Small intestine (tissue), 7 donors: ENCODE results near the gene RAI1. TPM values are rescaled to one million over a fixed set of nuclear protein-coding genes. Genes with fewer than 3 reads are reported as not detected.

ENCODE experiments used
- DNase-seq, 2 donors: peaks; one replicate each; pipeline versions ENCODE4 v3.0.0 to v3.0.0-alpha.2; 2013
- FAIRE-seq: peaks from 2 replicates; lab custom pipeline; 2012; peaks lifted over from hg19 to GRCh38; lab: Jason Lieb, UNC
- H3K27ac ChIP-seq, 3 donors: one replicate each; pipeline ENCODE4 v1.5.1; 2013; ENCODE audit warnings: low read length in 2 of 3, mild to moderate bottlenecking in 2 of 3, control low read depth in 1 of 3, inconsistent platforms in 1 of 3, low read depth in 1 of 3, moderate library complexity in 1 of 3
- H3K27me3 ChIP-seq, 3 donors: one replicate each; pipeline ENCODE4 v1.6.1; 2013; ENCODE audit warnings: low read length in 3 of 3, inconsistent platforms in 1 of 3; ENCODE audit not compliant: control insufficient read depth in 3 of 3, insufficient read depth in 3 of 3
- H3K36me3 ChIP-seq, 3 donors: one replicate each; pipeline ENCODE4 v1.6.1; 2013; ENCODE audit warnings: low read length in 3 of 3, inconsistent platforms in 1 of 3, low read depth in 1 of 3, mild to moderate bottlenecking in 1 of 3, moderate library complexity in 1 of 3; ENCODE audit not compliant: control insufficient read depth in 3 of 3, insufficient read depth in 2 of 3
- H3K4me1 ChIP-seq, 3 donors: one replicate each; pipeline ENCODE4 v1.6.1; 2013; ENCODE audit warnings: low read length in 2 of 3, inconsistent platforms in 1 of 3, low read depth in 1 of 3, mild to moderate bottlenecking in 1 of 3, moderate library complexity in 1 of 3; ENCODE audit not compliant: control insufficient read depth in 3 of 3, insufficient read depth in 2 of 3
- H3K4me3 ChIP-seq, 3 donors: one replicate each; pipeline ENCODE4 v1.5.1; 2013; ENCODE audit warnings: low read length in 3 of 3, control low read depth in 1 of 3, inconsistent platforms in 1 of 3, low read depth in 1 of 3, mild to moderate bottlenecking in 1 of 3, moderate library complexity in 1 of 3
- H3K9me3 ChIP-seq, 2 donors: one replicate each; pipeline ENCODE4 v1.6.1; 2013; ENCODE audit warnings: low read depth in 1 of 2, low read length in 1 of 2; ENCODE audit not compliant: control insufficient read depth in 2 of 2, insufficient read depth in 1 of 2
- WGBS, 3 donors: extraction: QIAGEN DNeasy Blood & Tissue Kit; methylation state at CpG; one replicate each; pipeline ENCODE4 v1.1.7; 2013; 5-methylcytosine and 5-hydroxymethylcytosine counted together
- polyA plus RNA-seq, 4 donors: library from polyadenylated mRNA; stranded (reverse) in 3 of 4; unstranded in 1 of 4; fragments of 200-250 nt in 3 of 4; fragments of 120-200 nt in 1 of 4; gene quantifications; one replicate each; pipeline versions ENCODE4 v1.2.1 to v1.2.3, GENCODE V29; 2013
- donor health status: healthy with polysubstance abuse.
- donor health status: control.
- donor health status: control.
- donor health status: Bipolar disorder and iron deficiency.
- donor health status: healthy.

Gene RAI1
- polyA plus RNA-seq, 4 donors: 2.4 to 20.7 (median 6.2) TPM

GRCh38 chr17:17823433-17824118 is 142.3 kb downstream of the RAI1 start:
- H3K4me1 ChIP-seq: peaks cover 10 to 70% (median 17%) of the 10 kb centered on the region in 3 donors
- FAIRE-seq: no peak
- peaks cover 4 to 69% (median 9%) of the 10 kb centered on the region in 3 donors for H3K36me3 ChIP-seq
- WGBS, 3 donors: 1 to 2% (median 2%) methylated on average over 41 to 69 of the region's 69 CpGs
- H3K27me3 ChIP-seq: no peaks in the 10 kb centered on the region
- H3K4me3 ChIP-seq: peak overlapping the region; percentile 36 to 69 (median 48)
- H3K9me3 ChIP-seq: no peaks in the 10 kb centered on the region
- DNase-seq: peak; percentile 91 to 93
- H3K27ac ChIP-seq: peak overlapping the region; percentile 97 to 98 (median 97)

- Histone ChIP-seq H3K27ac (peak overlapping the region; percentile 97 to 98 (median 97)), H3K36me3 (peaks cover 0 to 66% (median 5%) of the 10 kb centered on the region in 3 donors), H3K4me1 (peaks cover 10 to 65% (median 17%) of the 10 kb centered on the region in 3 donors), H3K27me3 (no peaks in the 10 kb centered on the region), H3K4me3 (peak overlapping the region in 2 of 3 donors; percentile 22 to 41), H3K9me3 (no peaks in the 10 kb centered on the region)
- WGBS, 3 donors: 14 to 19% (median 19%) methylated on average over 11 of the region's 11 CpGs
- DNase-seq (no peak), FAIRE-seq (no peak)
Observed at GRCh38 chr17:17824119-17824782, 143.0 kb downstream of the RAI1 start.

- no peak for FAIRE-seq
- H3K27ac ChIP-seq: peak overlapping the region; percentile 97 to 98 (median 97)
- 43 to 50% (median 49%) methylated on average over 14 of the region's 14 CpGs for WGBS, 3 donors
- H3K27me3 ChIP-seq: no peaks in the 10 kb centered on the region
- no peak overlapping the region for H3K4me3 ChIP-seq
- H3K36me3 ChIP-seq: peaks cover 0 to 64% (median 2%) of the 10 kb centered on the region in 3 donors
- no peaks in the 10 kb centered on the region for H3K9me3 ChIP-seq
- peaks cover 7 to 60% (median 14%) of the 10 kb centered on the region in 3 donors for H3K4me1 ChIP-seq
- peak in 1 of 2 donors; percentile 47 for DNase-seq
Observed at GRCh38 chr17:17824783-17825614, 143.7 kb downstream of the RAI1 start.

- 76 to 92% (median 80%) methylated on average over 2 of the region's 2 CpGs for WGBS, 3 donors
- Histone ChIP-seq H3K4me3 (no peak overlapping the region), H3K36me3 (peaks cover 0 to 62% (median 0%) of the 10 kb centered on the region in 3 donors), H3K9me3 (no peaks in the 10 kb centered on the region), H3K4me1 (peaks cover 13 to 64% (median 14%) of the 10 kb centered on the region in 3 donors), H3K27me3 (no peaks in the 10 kb centered on the region), H3K27ac (peak overlapping the region; percentile 53 to 97 (median 77))
- no peak for FAIRE-seq
- no peak for DNase-seq
Observed at GRCh38 chr17:17826342-17826713, 145.1 kb downstream of the RAI1 start.

GRCh38 chr17:17826942-17827785 is 145.9 kb downstream of the RAI1 start:
- Histone ChIP-seq H3K9me3 (no peaks in the 10 kb centered on the region), H3K27ac (peak overlapping the region in 2 of 3 donors; percentile 53 to 97), H3K4me1 (peaks cover 13 to 64% (median 14%) of the 10 kb centered on the region in 3 donors), H3K4me3 (no peak overlapping the region), H3K27me3 (no peaks in the 10 kb centered on the region), H3K36me3 (peaks cover 0 to 62% (median 0%) of the 10 kb centered on the region in 3 donors)
- WGBS, 3 donors: 71 to 90% (median 81%) methylated on average over 15 to 16 of the region's 16 CpGs
- DNase-seq (no peak), FAIRE-seq (no peak)

- Histone ChIP-seq H3K27ac (no peak overlapping the region), H3K9me3 (no peaks in the 10 kb centered on the region), H3K4me1 (peaks cover 13 to 59% (median 14%) of the 10 kb centered on the region in 3 donors), H3K4me3 (no peak overlapping the region), H3K27me3 (no peaks in the 10 kb centered on the region), H3K36me3 (peaks cover 0 to 59% (median 0%) of the 10 kb centered on the region in 3 donors)
- FAIRE-seq: no peak
- WGBS, 3 donors: 56 to 78% (median 67%) methylated on average over 13 of the region's 13 CpGs
- DNase-seq: no peak
Observed at GRCh38 chr17:17827826-17828621, 146.8 kb downstream of the RAI1 start.

- Histone ChIP-seq H3K4me1 (peaks cover 2 to 51% (median 9%) of the 10 kb centered on the region in 3 donors), H3K4me3 (no peak overlapping the region), H3K27ac (peak overlapping the region in 2 of 3 donors; percentile 32 to 77), H3K9me3 (no peaks in the 10 kb centered on the region), H3K36me3 (peaks cover 0 to 68% (median 2%) of the 10 kb centered on the region in 3 donors), H3K27me3 (no peaks in the 10 kb centered on the region)
- 89 to 96% (median 91%) methylated on average over 2 of the region's 2 CpGs for WGBS, 3 donors
- DNase-seq: no peak
- no peak for FAIRE-seq
Observed at GRCh38 chr17:17830269-17830567, 149.0 kb downstream of the RAI1 start.
